A673 (cell line): ENCODE measurements around the gene SLC36A3.

Experiments
- EZH2 ChIP-seq: fragments of 200-600 bp; sonication (generic); IDR thresholded peaks from 2 replicates; pipeline ENCODE4 v1.6.1; 2017; ENCODE audit warnings: borderline replicate concordance, low read depth, mild to moderate bottlenecking, mixed read lengths, antibody characterized with exemption, low read length; ENCODE audit not compliant: poor library complexity, severe bottlenecking
- TF ChIP-seq, protein P1 (sequence below): fragments of 300-800, 200-600 bp; sonication (generic); conservative IDR thresholded peaks from 2 replicates; pipeline ENCODE4 v1.5.1; 2017; ENCODE audit warnings: low read depth, mild to moderate bottlenecking, antibody characterized with exemption, low read length, moderate library complexity, mixed read lengths

GRCh38 chr5:151228986-151229385, 74.6 kb downstream of the SLC36A3 start:
- TF ChIP-seq, protein P1, sequence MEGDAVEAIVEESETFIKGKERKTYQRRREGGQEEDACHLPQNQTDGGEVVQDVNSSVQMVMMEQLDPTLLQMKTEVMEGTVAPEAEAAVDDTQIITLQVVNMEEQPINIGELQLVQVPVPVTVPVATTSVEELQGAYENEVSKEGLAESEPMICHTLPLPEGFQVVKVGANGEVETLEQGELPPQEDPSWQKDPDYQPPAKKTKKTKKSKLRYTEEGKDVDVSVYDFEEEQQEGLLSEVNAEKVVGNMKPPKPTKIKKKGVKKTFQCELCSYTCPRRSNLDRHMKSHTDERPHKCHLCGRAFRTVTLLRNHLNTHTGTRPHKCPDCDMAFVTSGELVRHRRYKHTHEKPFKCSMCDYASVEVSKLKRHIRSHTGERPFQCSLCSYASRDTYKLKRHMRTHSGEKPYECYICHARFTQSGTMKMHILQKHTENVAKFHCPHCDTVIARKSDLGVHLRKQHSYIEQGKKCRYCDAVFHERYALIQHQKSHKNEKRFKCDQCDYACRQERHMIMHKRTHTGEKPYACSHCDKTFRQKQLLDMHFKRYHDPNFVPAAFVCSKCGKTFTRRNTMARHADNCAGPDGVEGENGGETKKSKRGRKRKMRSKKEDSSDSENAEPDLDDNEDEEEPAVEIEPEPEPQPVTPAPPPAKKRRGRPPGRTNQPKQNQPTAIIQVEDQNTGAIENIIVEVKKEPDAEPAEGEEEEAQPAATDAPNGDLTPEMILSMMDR = no peak
- TF ChIP-seq EZH2 = no peak
